GM19239 (cell line): ENCODE data around the gene FAM78B.

ENCODE experiments used
- DNase-seq: peaks from one replicate; pipeline ENCODE4 v3.0.0; 2011; ENCODE audit warnings: low spot score; ENCODE audit not compliant: insufficient read length
- FAIRE-seq: peaks from 2 replicates; lab custom pipeline; 2011; peaks lifted over from hg19 to GRCh38; lab: Jason Lieb, UNC

Gene FAM78B

GRCh38 chr1:166166698-166167571 lies at the start of gene FAM78B:
Gene FAM78B (minus strand): TSS chr1:166167001. CDS start chr1:166166248, 753 bp downstream.
- DNase-seq (peak; percentile 78), FAIRE-seq (peak; percentile 77)

- DNase-seq (no peak), FAIRE-seq (no peak)
Measured at GRCh38 chr1:166202546-166202945, 35.7 kb upstream of the FAM78B start.

GRCh38 chr1:166200743-166201142 lies 33.9 kb upstream of the FAM78B start:
- FAIRE-seq, result no peak
- DNase-seq, result no peak

- FAIRE-seq, result no peak
- DNase-seq, result no peak
Measured at GRCh38 chr1:166197597-166197996, 30.8 kb upstream of the FAM78B start.

GRCh38 chr1:166197141-166197540 lies 30.3 kb upstream of the FAM78B start:
- no peak for FAIRE-seq
- DNase-seq, result no peak

GRCh38 chr1:166193057-166193698 lies 26.4 kb upstream of the FAM78B start:
- no peak for DNase-seq
- no peak for FAIRE-seq

GRCh38 chr1:166190400-166190799 lies 23.6 kb upstream of the FAM78B start:
- FAIRE-seq, result no peak
- DNase-seq, result no peak

- no peak for FAIRE-seq
- DNase-seq, result no peak
Measured at GRCh38 chr1:166189126-166189525, 22.3 kb upstream of the FAM78B start.

GRCh38 chr1:166185526-166185925 lies 18.7 kb upstream of the FAM78B start:
- DNase-seq (no peak), FAIRE-seq (no peak)

GRCh38 chr1:166184897-166185296 lies 18.1 kb upstream of the FAM78B start:
- FAIRE-seq, result no peak
- no peak for DNase-seq

- FAIRE-seq, result no peak
Measured at GRCh38 chr1:166184012-166184411, 17.2 kb upstream of the FAM78B start.

GRCh38 chr1:166182281-166182680 lies 15.5 kb upstream of the FAM78B start:
- no peak for DNase-seq

More at GRCh38 chr1:166184012-166184411, 17.2 kb upstream of the FAM78B start:
- DNase-seq, result no peak

GRCh38 chr1:166176416-166176815 lies 9.6 kb upstream of the FAM78B start:
- DNase-seq (no peak), FAIRE-seq (peak; percentile 33)

More at GRCh38 chr1:166182281-166182680, 15.5 kb upstream of the FAM78B start:
- FAIRE-seq, result no peak

- DNase-seq, result no peak
- FAIRE-seq, result no peak
Measured at GRCh38 chr1:166175032-166175431, 8.2 kb upstream of the FAM78B start.

GRCh38 chr1:166174108-166174507 lies 7.3 kb upstream of the FAM78B start:
- FAIRE-seq (no peak), DNase-seq (no peak)

GRCh38 chr1:166172106-166172505 lies 5.3 kb upstream of the FAM78B start:
- no peak for DNase-seq

GRCh38 chr1:166170726-166171125 lies 3.9 kb upstream of the FAM78B start:
- FAIRE-seq (no peak), DNase-seq (no peak)

More at GRCh38 chr1:166172106-166172505, 5.3 kb upstream of the FAM78B start:
- no peak for FAIRE-seq

GRCh38 chr1:166170075-166170474 lies 3.3 kb upstream of the FAM78B start:
- FAIRE-seq, result peak; percentile 84
- no peak for DNase-seq

- FAIRE-seq, result peak; percentile 73
Measured at GRCh38 chr1:166169182-166169581, 2.4 kb upstream of the FAM78B start.

GRCh38 chr1:166167572-166167925 lies 748 bp upstream of the FAM78B start:
- DNase-seq (no peak), FAIRE-seq (peak; percentile 33)

More at GRCh38 chr1:166169182-166169581, 2.4 kb upstream of the FAM78B start:
- no peak for DNase-seq

- DNase-seq (no peak), FAIRE-seq (no peak)
Measured at GRCh38 chr1:166166329-166166697, 488 bp downstream of the FAM78B start.
